Immature natural killer cell (primary cell): ENCODE data around the gene UBXN1. TPM values are rescaled to one million over a fixed set of nuclear protein-coding genes. Genes with fewer than 3 reads are reported as not detected.
A peak's percentile ranks its signal among the peaks of the same experiment; 100 is the strongest.
"Not testable (repeated sequence)": the region's sequence is repeated elsewhere in the genome, so short reads cannot be mapped to it uniquely, and the experiment has no call there.

Experiments
- DNase-seq, 3 donors: peaks; one replicate each; pipeline ENCODE4 v3.0.0; 2022; ENCODE audit warnings: mixed read lengths in 1 of 3
- H3K27ac Mint-ChIP-seq, 6 donors: one replicate each; pipeline ENCODE4 v1.8.0; 2020; ENCODE audit warnings: mixed read lengths in 6 of 6, mild to moderate bottlenecking in 5 of 6, inconsistent platforms in 4 of 6, moderate library complexity in 3 of 6
- H3K27me3 Mint-ChIP-seq, 3 donors: one replicate each; pipeline ENCODE4 v1.8.0; 2020 to 2021; ENCODE audit warnings: low read depth in 3 of 3, mild to moderate bottlenecking in 3 of 3, mixed read lengths in 3 of 3, moderate library complexity in 3 of 3, inconsistent platforms in 1 of 3
- H3K36me3 Mint-ChIP-seq, 3 donors: one replicate each; pipeline ENCODE4 v1.8.0; 2020; ENCODE audit warnings: mixed read lengths in 3 of 3, inconsistent platforms in 2 of 3, mild to moderate bottlenecking in 2 of 3
- H3K4me1 Mint-ChIP-seq, 2 donors: one replicate each; pipeline ENCODE4 v1.8.0; 2020; ENCODE audit warnings: inconsistent platforms in 2 of 2, mild to moderate bottlenecking in 2 of 2, mixed read lengths in 2 of 2, moderate library complexity in 1 of 2
- H3K4me3 Mint-ChIP-seq, 5 donors: one replicate each; pipeline ENCODE4 v1.8.0; 2020; ENCODE audit warnings: mild to moderate bottlenecking in 5 of 5, mixed read lengths in 5 of 5, inconsistent platforms in 3 of 5, moderate library complexity in 3 of 5
- H3K9me3 Mint-ChIP-seq, 6 donors: one replicate each; pipeline ENCODE4 v1.8.0; 2020; ENCODE audit warnings: mild to moderate bottlenecking in 6 of 6, mixed read lengths in 6 of 6, inconsistent platforms in 4 of 6, moderate library complexity in 3 of 6
- polyA plus RNA-seq, 3 donors: library from polyadenylated mRNA; unstranded; fragments of 300-500 nt; fragmentation: Illumina TruSeq; gene quantifications; one replicate each; pipeline ENCODE4 v1.2.3, GENCODE V29; 2021

The UBXN1 gene
- polyA plus RNA-seq, 3 donors from 2014 or later = 93.1 to 152 (median 152) TPM

DNA sequence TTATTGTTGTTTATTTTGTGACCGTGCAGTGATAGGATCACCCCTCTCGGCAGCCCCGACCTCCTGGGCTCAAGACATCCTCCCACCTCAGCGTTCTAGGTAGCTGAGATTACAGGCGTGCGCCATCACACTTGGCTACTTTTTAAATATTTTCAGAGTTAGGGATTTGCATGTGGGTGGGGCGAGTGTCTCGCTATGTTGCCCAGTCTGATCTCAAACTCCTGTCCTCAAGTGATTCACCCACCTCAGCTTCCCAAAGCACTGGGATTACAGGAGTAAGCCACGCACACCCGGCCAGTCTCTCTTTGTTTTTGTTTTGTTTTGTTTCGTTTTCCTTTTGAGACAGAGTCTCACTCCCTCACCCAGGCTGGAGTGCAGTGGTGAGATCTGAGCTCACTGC is 24.6 kb downstream of the UBXN1 start:
- peak overlapping the region; percentile 7 to 95 (median 68) for H3K27ac Mint-ChIP-seq
- DNase-seq = no peak
- H3K9me3 Mint-ChIP-seq = no peaks in the 10 kb centered on the region
- peak overlapping the region; percentile 41 to 59 (median 55) for H3K4me3 Mint-ChIP-seq
- H3K27me3 Mint-ChIP-seq = peaks cover 9 to 26% (median 24%) of the 10 kb centered on the region in 3 donors
- peaks cover 19 to 26% of the 10 kb centered on the region in 2 donors for H3K4me1 Mint-ChIP-seq
- H3K36me3 Mint-ChIP-seq = no peaks in the 10 kb centered on the region

- H3K4me1 Mint-ChIP-seq = peaks cover 20 to 26% of the 10 kb centered on the region in 2 donors
- DNase-seq = no peak
- H3K27ac Mint-ChIP-seq = peak overlapping the region; percentile 74 to 95 (median 93)
- no peaks in the 10 kb centered on the region for H3K36me3 Mint-ChIP-seq
- peak overlapping the region; percentile 87 to 93 (median 90) for H3K4me3 Mint-ChIP-seq
- H3K9me3 Mint-ChIP-seq = no peaks in the 10 kb centered on the region
- H3K27me3 Mint-ChIP-seq = peaks cover 9 to 26% (median 24%) of the 10 kb centered on the region in 3 donors
Observed at GRCh38 chr11:62652161-62653006, 26.5 kb downstream of the UBXN1 start.

- H3K4me1 Mint-ChIP-seq = peaks cover 34 to 41% of the 10 kb centered on the region in 2 donors
- not testable (repeated sequence) for DNase-seq, H3K36me3 Mint-ChIP-seq, H3K4me3 Mint-ChIP-seq, H3K9me3 Mint-ChIP-seq
- peak overlapping the region in 2 of 6 donors; percentile 30 to 46 for H3K27ac Mint-ChIP-seq
- peaks cover 9 to 28% (median 24%) of the 10 kb centered on the region in 3 donors for H3K27me3 Mint-ChIP-seq
Observed at GRCh38 chr11:62650283-62650682, 28.6 kb downstream of the UBXN1 start.

GRCh38 chr11:62649486-62649885 is 29.4 kb downstream of the UBXN1 start:
- Mint-ChIP-seq H3K4me3 (no peak overlapping the region), H3K27ac (no peak overlapping the region), H3K4me1 (peaks cover 40 to 48% of the 10 kb centered on the region in 2 donors)

GRCh38 chr11:62648967-62649364 is 29.9 kb downstream of the UBXN1 start:
- peaks cover 9 to 16% (median 11%) of the 10 kb centered on the region in 3 donors for H3K27me3 Mint-ChIP-seq
- H3K4me3 Mint-ChIP-seq = no peak overlapping the region
- no peaks in the 10 kb centered on the region for H3K9me3 Mint-ChIP-seq
- peak overlapping the region in 1 of 6 donors; percentile 40 for H3K27ac Mint-ChIP-seq
- peaks cover 45 to 51% of the 10 kb centered on the region in 2 donors for H3K4me1 Mint-ChIP-seq
- no peaks in the 10 kb centered on the region for H3K36me3 Mint-ChIP-seq
- no peak for DNase-seq

More at GRCh38 chr11:62649486-62649885, 29.4 kb downstream of the UBXN1 start:
- Mint-ChIP-seq H3K27me3 (peaks cover 9 to 21% (median 16%) of the 10 kb centered on the region in 3 donors), H3K36me3 (no peaks in the 10 kb centered on the region), H3K9me3 (no peaks in the 10 kb centered on the region)
- DNase-seq = no peak

DNA sequence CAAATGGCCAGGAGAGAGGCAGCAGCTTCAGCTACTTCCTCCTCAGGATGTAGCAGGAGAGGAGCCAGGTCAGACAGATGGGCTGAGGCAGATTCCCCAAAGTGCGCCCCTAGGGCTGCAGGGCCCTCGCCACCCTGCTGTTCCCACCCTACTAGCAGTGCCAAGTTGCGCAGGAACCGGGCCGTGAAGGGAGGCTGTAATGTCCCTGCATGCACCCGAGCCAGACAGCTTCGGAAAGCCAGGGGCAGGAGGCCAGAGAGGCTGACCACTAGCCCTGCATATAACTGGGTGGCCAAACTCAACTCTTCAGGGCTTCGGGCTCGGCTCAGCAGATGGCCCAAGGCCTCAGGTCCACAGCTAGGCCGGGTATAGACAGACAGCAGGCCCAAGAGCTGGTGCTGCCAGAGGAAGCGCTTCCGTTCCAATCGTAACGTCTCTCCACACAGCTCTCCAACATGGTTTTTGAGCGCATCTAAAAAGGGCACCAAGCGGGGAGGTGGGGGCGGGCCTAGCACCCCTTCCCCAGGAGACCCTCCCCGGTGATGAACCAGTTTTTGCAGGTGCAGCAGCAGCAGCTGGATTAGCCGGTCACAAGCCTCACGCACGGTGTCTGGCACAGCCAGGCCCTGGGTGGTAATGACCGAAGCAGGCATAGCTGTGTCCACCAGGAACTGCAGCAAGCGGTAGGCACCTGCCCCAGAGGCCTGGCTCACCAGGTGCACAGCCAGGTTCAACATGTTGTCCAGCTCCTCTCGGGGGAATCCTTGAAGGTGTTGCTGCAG is 30.5 kb downstream of the UBXN1 start:
- no peak overlapping the region for H3K4me3 Mint-ChIP-seq
- no peak for DNase-seq
- H3K36me3 Mint-ChIP-seq = no peaks in the 10 kb centered on the region
- H3K9me3 Mint-ChIP-seq = no peaks in the 10 kb centered on the region
- peaks cover 42 to 47% of the 10 kb centered on the region in 2 donors for H3K4me1 Mint-ChIP-seq
- H3K27ac Mint-ChIP-seq = peak overlapping the region in 1 of 6 donors; percentile 35
- peaks cover 5 to 10% (median 8%) of the 10 kb centered on the region in 3 donors for H3K27me3 Mint-ChIP-seq

- Mint-ChIP-seq H3K36me3 (no peaks in the 10 kb centered on the region), H3K4me3 (no peak overlapping the region), H3K27ac (peak overlapping the region in 1 of 6 donors; percentile 35), H3K4me1 (peaks cover 37 to 41% of the 10 kb centered on the region in 2 donors), H3K27me3 (peaks cover 0 to 7% (median 1%) of the 10 kb centered on the region in 3 donors), H3K9me3 (no peaks in the 10 kb centered on the region)
- no peak for DNase-seq
Observed at GRCh38 chr11:62647609-62648005, 31.3 kb downstream of the UBXN1 start.

DNA sequence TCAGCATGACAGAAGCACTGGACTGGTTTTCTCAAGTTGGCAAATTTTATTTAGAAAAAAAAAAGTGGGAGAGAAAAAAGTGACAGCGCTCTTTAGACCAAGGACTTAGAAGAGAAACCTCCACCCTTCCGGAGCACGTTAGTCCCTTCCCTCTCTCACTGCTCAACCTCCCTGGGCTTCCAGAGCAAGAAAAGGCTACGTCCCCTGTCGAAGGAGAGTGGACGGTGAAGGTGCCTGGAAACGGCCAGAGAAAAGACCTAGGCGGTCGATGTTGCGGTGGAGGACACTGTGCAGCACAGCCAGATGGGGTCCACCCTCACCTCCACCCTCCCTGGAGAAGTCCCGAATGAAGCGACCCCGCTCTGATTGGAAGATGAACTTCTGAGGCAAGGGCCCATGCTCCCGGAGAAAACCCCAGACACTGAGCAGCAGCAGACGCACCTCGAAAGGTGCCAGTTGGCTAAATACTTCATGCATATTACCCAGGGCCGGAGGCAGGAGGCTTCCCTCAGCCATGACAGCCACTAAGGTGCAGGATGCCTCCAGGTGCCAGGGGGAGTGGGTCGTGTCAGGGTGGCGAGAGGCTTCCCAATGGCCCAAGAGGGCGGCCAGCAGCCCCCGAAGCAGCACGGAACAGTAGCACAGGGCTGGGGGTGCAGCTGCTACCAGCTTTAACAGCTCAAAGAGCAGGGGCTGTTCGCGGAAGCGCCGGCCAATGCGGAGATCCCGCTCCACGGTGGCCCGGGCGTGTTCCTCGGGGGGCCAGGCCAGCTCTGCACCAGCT is 31.9 kb downstream of the UBXN1 start:
- Mint-ChIP-seq H3K9me3 (no peaks in the 10 kb centered on the region), H3K4me1 (peaks cover 35% of the 10 kb centered on the region in 2 donors), H3K27me3 (peaks cover 0 to 7% (median 0%) of the 10 kb centered on the region in 3 donors), H3K27ac (peak overlapping the region; percentile 95 to 99 (median 98)), H3K36me3 (no peaks in the 10 kb centered on the region), H3K4me3 (peak overlapping the region; percentile 91 to 99 (median 96))
- no peak for DNase-seq

GRCh38 chr11:62645946-62646824 is 32.7 kb downstream of the UBXN1 start, which contains the start of gene GANAB:
Gene GANAB (minus strand): TSS chr11:62646613. CDS start chr11:62646599, 14 bp downstream.
- peak within 1 kb of the TSS; percentile 95 to 99 (median 98) for H3K27ac Mint-ChIP-seq
- no peaks in the 10 kb centered on the region for H3K36me3 Mint-ChIP-seq

DNA sequence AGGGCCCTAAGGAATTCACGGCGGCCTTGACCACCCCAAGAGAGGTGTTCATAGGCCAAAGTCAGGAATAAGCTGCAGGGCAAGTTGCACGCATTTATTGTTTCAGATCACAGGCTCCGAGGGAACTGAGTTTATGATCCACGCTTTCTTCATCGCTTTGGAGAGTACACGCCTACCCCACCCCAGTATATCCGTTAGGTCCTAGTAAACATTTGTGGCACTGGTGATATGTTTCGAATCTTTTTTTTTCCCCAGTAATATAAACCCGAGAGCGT is 33.3 kb downstream of the UBXN1 start:
- Mint-ChIP-seq H3K36me3 (no peaks in the 10 kb centered on the region), H3K9me3 (no peaks in the 10 kb centered on the region), H3K4me3 (peak overlapping the region; percentile 91 to 99 (median 96)), H3K27me3 (peaks cover 0 to 10% (median 0%) of the 10 kb centered on the region in 3 donors), H3K27ac (peak overlapping the region; percentile 95 to 99 (median 98)), H3K4me1 (peaks cover 40 to 41% of the 10 kb centered on the region in 2 donors)
- no peak for DNase-seq

More at GRCh38 chr11:62645946-62646824, 32.7 kb downstream of the UBXN1 start, which contains the start of gene GANAB:
- Mint-ChIP-seq H3K9me3 (no peaks in the 10 kb centered on the region), H3K27me3 (peaks cover 0 to 7% (median 0%) of the 10 kb centered on the region in 3 donors), H3K4me1 (peaks cover 35% of the 10 kb centered on the region in 2 donors), H3K4me3 (peak within 1 kb of the TSS; percentile 91 to 99 (median 96))
- peak; percentile 96 to 97 (median 97) for DNase-seq

DNA sequence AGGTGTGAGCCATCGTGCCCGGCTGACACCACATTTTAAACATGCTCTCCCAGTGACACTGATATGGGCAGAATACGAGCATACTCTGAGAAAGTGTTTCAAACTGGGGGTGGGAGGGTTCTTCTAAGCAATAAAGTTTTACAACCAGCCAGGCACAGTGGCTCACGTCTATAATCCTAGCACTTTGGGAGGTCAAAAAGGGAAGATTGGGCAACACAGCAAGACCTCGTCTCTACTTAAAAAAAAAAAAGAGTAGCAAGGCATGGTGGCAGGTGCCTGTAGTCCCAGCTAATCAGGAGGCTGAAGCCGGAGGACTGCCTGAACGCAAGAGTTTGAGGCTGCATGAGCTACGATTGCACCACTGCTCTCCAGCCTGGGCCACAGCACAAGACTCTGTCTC is 34.7 kb downstream of the UBXN1 start:
- peak overlapping the region in 5 of 6 donors; percentile 17 to 59 (median 39) for H3K27ac Mint-ChIP-seq
- no peak for DNase-seq
- H3K4me3 Mint-ChIP-seq = peak overlapping the region in 3 of 5 donors; percentile 15 to 48 (median 26)
- H3K4me1 Mint-ChIP-seq = peaks cover 45 to 48% of the 10 kb centered on the region in 2 donors
- peaks cover 0 to 11% (median 0%) of the 10 kb centered on the region in 3 donors for H3K27me3 Mint-ChIP-seq
- H3K9me3 Mint-ChIP-seq = no peaks in the 10 kb centered on the region
- peaks cover 0 to 5% (median 5%) of the 10 kb centered on the region in 3 donors for H3K36me3 Mint-ChIP-seq

GRCh38 chr11:62632492-62632891 is 46.4 kb downstream of the UBXN1 start:
- no peak for DNase-seq
- peaks cover 16 to 17% of the 10 kb centered on the region in 2 donors for H3K4me1 Mint-ChIP-seq
- H3K4me3 Mint-ChIP-seq = no peak overlapping the region
- H3K36me3 Mint-ChIP-seq = peaks cover 23 to 70% (median 33%) of the 10 kb centered on the region in 3 donors
- H3K27ac Mint-ChIP-seq = peak overlapping the region in 2 of 6 donors; percentile 55 to 59
- no peaks in the 10 kb centered on the region for H3K9me3 Mint-ChIP-seq
- H3K27me3 Mint-ChIP-seq = peaks cover 0 to 5% (median 2%) of the 10 kb centered on the region in 3 donors
